ENCODE measurements around the gene CFAP299. TPM values are rescaled to one million over a fixed set of nuclear protein-coding genes. Genes with fewer than 3 reads are reported as not detected.

Gene CFAP299
- total RNA-seq, 1 donor from 2014 or later = not detected

DNA sequence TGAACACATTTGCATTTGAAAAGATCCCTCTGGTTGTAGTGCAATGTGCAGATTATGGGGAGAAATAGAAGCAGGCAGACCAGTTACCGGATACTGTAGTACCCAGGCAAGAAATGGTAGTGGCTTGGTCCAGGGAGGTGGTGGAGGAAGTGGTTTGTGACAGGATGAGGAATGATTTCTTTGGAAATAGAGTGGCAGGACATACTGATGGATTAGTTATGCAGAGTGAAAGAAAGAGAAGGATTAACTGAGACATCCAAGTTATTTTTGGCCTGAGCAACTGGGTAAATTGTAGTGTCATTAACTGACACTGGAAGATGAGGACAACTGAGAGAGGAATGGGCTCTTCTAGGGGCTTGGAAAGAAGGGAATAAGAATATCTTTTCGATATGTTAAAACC is 139.7 kb downstream of the CFAP299 start:
- Histone ChIP-seq H3K27me3 (no peaks in the 10 kb centered on the region), H3K27ac (no peak overlapping the region), H3K4me1 (no peaks in the 10 kb centered on the region), H3K36me3 (no peaks in the 10 kb centered on the region), H3K4me3 (no peak overlapping the region), H3K9me3 (no peaks in the 10 kb centered on the region)
- no peak for DNase-seq (ENCODE audit: low spot score in 2 of 2)
- intact Hi-C loops (cut with DNase I) = no loop called here
- TF ChIP-seq, protein P1, sequence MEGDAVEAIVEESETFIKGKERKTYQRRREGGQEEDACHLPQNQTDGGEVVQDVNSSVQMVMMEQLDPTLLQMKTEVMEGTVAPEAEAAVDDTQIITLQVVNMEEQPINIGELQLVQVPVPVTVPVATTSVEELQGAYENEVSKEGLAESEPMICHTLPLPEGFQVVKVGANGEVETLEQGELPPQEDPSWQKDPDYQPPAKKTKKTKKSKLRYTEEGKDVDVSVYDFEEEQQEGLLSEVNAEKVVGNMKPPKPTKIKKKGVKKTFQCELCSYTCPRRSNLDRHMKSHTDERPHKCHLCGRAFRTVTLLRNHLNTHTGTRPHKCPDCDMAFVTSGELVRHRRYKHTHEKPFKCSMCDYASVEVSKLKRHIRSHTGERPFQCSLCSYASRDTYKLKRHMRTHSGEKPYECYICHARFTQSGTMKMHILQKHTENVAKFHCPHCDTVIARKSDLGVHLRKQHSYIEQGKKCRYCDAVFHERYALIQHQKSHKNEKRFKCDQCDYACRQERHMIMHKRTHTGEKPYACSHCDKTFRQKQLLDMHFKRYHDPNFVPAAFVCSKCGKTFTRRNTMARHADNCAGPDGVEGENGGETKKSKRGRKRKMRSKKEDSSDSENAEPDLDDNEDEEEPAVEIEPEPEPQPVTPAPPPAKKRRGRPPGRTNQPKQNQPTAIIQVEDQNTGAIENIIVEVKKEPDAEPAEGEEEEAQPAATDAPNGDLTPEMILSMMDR (IDR thresholded peaks at IDR 0.05) = no peak

DNA sequence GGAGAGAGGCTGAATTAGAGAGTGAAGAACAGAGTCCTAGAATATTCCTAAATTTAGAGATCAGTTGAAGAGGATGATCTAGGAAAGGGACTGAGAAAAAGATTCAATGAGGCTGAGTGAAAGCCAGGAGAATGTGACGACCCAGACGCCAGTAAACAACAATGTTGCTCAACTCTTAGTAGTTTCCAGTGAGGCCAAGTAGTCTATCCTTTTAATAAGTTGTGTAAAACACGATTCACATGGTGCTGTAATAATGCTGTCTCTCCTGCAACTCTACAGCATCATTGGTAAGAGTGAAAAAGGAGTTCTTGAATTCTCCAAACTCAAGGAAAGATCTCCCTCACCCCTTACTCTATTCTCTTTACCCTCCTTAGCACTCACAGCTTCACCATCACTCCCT is 140.3 kb downstream of the CFAP299 start:
- no peaks in the 10 kb centered on the region for H3K9me3 ChIP-seq
- no peaks in the 10 kb centered on the region for H3K27me3 ChIP-seq
- H3K4me3 ChIP-seq = no peak overlapping the region
- H3K27ac ChIP-seq = no peak overlapping the region
- no peak for DNase-seq (ENCODE audit: low spot score in 2 of 2)
- no peaks in the 10 kb centered on the region for H3K4me1 ChIP-seq
- TF ChIP-seq, protein P1 (IDR thresholded peaks at IDR 0.05) = no peak
- no peaks in the 10 kb centered on the region for H3K36me3 ChIP-seq
- intact Hi-C loops (cut with DNase I) = no loop called here

DNA sequence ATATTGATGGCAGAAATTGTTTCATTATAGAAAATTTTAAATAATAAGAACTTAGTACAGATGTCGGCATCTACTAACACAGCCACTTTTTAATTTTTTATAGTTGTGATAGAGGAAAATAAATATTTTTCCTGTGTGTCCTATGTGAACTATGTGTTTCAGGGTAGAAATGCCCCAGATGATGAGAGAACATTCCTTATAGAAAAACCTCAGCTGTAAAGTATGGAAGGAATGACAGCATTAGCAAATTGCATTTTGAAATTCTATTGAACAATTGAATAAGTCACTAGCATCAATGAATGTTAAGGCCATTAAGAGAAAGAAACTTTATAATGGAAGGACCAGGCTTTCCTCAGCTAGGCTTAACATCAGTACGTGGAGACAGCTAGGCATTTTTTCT is 149.2 kb downstream of the CFAP299 start:
- no peaks in the 10 kb centered on the region for H3K4me1 ChIP-seq
- TF ChIP-seq, protein P1 (IDR thresholded peaks at IDR 0.05) = no peak
- no peak for DNase-seq (ENCODE audit: low spot score in 2 of 2)
- no peaks in the 10 kb centered on the region for H3K27me3 ChIP-seq
- H3K4me3 ChIP-seq = no peak overlapping the region
- no peaks in the 10 kb centered on the region for H3K9me3 ChIP-seq
- no peaks in the 10 kb centered on the region for H3K36me3 ChIP-seq
- intact Hi-C loops (cut with DNase I) = no loop called here
- H3K27ac ChIP-seq = no peak overlapping the region

DNA sequence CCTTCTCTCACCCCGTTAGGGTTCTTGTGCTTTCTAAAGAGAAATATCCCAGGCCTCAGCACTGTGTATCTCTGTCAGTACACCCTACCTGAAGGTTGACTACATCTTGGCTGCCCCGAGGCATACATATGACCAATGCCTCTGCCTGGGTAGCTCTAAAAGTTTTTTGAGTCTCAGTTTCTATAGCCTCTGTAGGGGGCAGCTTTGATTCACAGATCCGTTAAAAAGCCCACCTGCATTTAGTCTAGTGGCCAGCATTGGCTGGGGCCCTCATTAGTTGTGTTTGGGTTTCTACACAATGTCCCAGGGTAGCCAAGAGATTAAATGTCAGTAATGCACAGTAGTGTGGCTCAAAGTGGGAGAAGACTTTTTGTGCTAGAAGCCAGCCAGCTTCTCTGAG is 151.1 kb downstream of the CFAP299 start:
- TF ChIP-seq, protein P1 (IDR thresholded peaks at IDR 0.05) = no peak
- Histone ChIP-seq H3K27ac (no peak overlapping the region), H3K4me3 (no peak overlapping the region), H3K27me3 (no peaks in the 10 kb centered on the region), H3K36me3 (no peaks in the 10 kb centered on the region), H3K4me1 (no peaks in the 10 kb centered on the region), H3K9me3 (no peaks in the 10 kb centered on the region)
- intact Hi-C loops (cut with DNase I) = no loop called here
- DNase-seq (ENCODE audit: low spot score in 2 of 2) = no peak

DNA sequence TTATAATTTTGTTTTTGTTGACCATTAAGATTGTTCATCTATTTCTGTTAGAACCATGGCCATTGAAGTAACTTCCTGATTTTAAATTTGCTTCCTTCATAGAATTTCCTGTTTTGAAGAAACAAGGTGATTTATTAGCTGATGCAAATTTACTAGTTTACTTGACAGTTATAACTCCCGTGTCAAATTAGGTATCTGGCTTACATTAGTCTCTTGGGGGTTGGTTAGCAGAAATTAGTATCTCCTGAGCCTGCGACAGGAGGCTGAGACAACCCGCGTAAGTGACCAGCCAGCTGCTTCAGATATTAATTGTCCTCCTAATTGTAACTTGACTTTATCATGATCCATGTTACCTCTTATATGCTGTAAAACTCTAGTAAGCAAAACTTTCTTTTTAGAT is 154.3 kb downstream of the CFAP299 start:
- Histone ChIP-seq H3K27ac (no peak overlapping the region), H3K4me1 (no peaks in the 10 kb centered on the region), H3K27me3 (no peaks in the 10 kb centered on the region), H3K9me3 (no peaks in the 10 kb centered on the region), H3K4me3 (no peak overlapping the region), H3K36me3 (no peaks in the 10 kb centered on the region)
- TF ChIP-seq, protein P1 (IDR thresholded peaks at IDR 0.05) = no peak
- intact Hi-C loops (cut with DNase I) = no loop called here
- DNase-seq (ENCODE audit: low spot score in 2 of 2) = no peak

DNA sequence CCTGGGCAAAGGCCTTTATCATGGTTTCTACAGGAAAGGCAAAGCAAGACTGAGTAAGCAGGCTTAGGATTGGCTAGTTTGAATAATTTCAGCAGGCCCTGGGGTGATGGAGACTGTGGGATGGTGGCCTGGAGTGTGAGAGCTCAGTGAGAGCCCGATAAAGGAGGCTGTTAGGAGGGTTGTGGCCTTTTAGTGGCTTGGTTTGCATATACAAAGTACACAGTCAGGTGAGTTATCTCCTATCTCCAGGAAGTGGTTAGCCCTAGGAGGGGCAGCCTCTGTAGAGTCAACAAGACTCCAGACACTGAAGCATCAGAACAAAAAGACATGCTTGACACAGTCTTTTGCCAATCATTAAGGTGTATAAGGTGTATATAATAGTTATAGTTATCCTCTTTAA is 157.2 kb downstream of the CFAP299 start:
- Histone ChIP-seq H3K4me3 (no peak overlapping the region), H3K4me1 (no peaks in the 10 kb centered on the region), H3K9me3 (no peaks in the 10 kb centered on the region), H3K27ac (no peak overlapping the region), H3K36me3 (no peaks in the 10 kb centered on the region), H3K27me3 (no peaks in the 10 kb centered on the region)
- TF ChIP-seq, protein P1 (IDR thresholded peaks at IDR 0.05) = no peak
- intact Hi-C loops (cut with DNase I) = no loop called here
- no peak for DNase-seq (ENCODE audit: low spot score in 2 of 2)

Data from ascending aorta (tissue), 2 donors.